Erythroblast (primary cell): Measurements from ENCODE around the gene RIMBP3B.
"Not testable (repeated sequence)": the region's sequence is repeated elsewhere in the genome, so short reads cannot be mapped to it uniquely, and the experiment has no call there.

Experiments used
- GATA1 ChIP-seq: IDR thresholded peaks from 2 replicates; pipeline ENCODE4 v1.6.1; 2011; ENCODE audit warnings: low read depth, mild to moderate bottlenecking, control low read depth, low read length, moderate library complexity
- POLR2A ChIP-seq: IDR thresholded peaks from 2 replicates; pipeline ENCODE4 v1.6.1; 2011; ENCODE audit warnings: mild to moderate bottlenecking, low read length

DNA sequence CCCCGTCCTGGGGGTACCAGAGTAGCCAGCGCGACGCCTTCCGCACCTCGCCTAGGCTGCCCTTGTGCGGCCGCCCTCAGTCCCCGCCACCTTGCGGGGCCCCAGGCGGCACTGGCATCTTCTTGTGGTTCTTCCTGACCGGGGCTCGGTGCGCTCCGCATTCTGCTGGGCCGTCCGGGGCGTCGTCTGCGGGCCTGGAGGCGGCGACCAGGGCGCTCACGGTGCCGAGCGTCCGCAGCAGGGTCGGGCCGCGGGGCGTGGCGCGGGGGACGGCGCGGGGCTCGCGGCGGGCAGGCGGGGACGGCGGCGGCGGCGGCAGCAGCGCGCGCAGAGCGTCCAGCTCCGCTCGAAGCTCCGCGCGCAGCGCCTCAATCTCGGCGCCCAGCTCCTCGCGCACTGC lies 23.0 kb upstream of the RIMBP3B start:
- not testable (repeated sequence) for TF ChIP-seq POLR2A, GATA1
